ENCODE measurements around the gene ATXN1.
"Not testable (repeated sequence)": the region's sequence is repeated elsewhere in the genome, so short reads cannot be mapped to it uniquely, and the experiment has no call there.

ATXN1 gene

GRCh38 chr6:16621002-16621401, 140.3 kb downstream of the ATXN1 start:
- ATAC-seq, result no peak
- no peaks in the 10 kb centered on the region for H3K27me3 Mint-ChIP-seq
- peaks cover 27% of the 10 kb centered on the region for H3K4me1 Mint-ChIP-seq
- H3K9me3 Mint-ChIP-seq, result peaks cover 5 to 7% of the 10 kb centered on the region in 2 donors
- no peak overlapping the region for H3K4me3 Mint-ChIP-seq
- H3K27ac Mint-ChIP-seq, result no peak overlapping the region
- no peak for DNase-seq

- no peak for ATAC-seq
- peaks cover 5 to 7% of the 10 kb centered on the region in 2 donors for H3K9me3 Mint-ChIP-seq
- H3K27ac Mint-ChIP-seq, result no peak overlapping the region
- H3K27me3 Mint-ChIP-seq, result no peaks in the 10 kb centered on the region
- no peak overlapping the region for H3K4me3 Mint-ChIP-seq
- H3K4me1 Mint-ChIP-seq, result peaks cover 27% of the 10 kb centered on the region
- DNase-seq, result no peak
These were observed 141.5 kb downstream of the ATXN1 start for GRCh38 chr6:16619777-16620176.

GRCh38 chr6:16618962-16619361, 142.3 kb downstream of the ATXN1 start:
- Mint-ChIP-seq H3K4me1 (peaks cover 31% of the 10 kb centered on the region), H3K4me3 (no peak overlapping the region), H3K9me3 (peaks cover 5 to 6% of the 10 kb centered on the region in 2 donors), H3K27ac (no peak overlapping the region), H3K27me3 (no peaks in the 10 kb centered on the region)
- no peak for DNase-seq
- no peak for ATAC-seq

GRCh38 chr6:16615215-16615614, 146.0 kb downstream of the ATXN1 start:
- H3K27me3 Mint-ChIP-seq, H3K4me1 Mint-ChIP-seq, DNase-seq, H3K27ac Mint-ChIP-seq, H3K9me3 Mint-ChIP-seq, H3K4me3 Mint-ChIP-seq, ATAC-seq: not testable (repeated sequence)

- ATAC-seq, result peak; percentile 40
- H3K27ac Mint-ChIP-seq, H3K4me1 Mint-ChIP-seq, H3K4me3 Mint-ChIP-seq, H3K9me3 Mint-ChIP-seq, H3K27me3 Mint-ChIP-seq, DNase-seq: not testable (repeated sequence)
These were observed 147.1 kb downstream of the ATXN1 start for GRCh38 chr6:16614143-16614542.

- not testable (repeated sequence) for H3K27me3 Mint-ChIP-seq, H3K27ac Mint-ChIP-seq, H3K4me1 Mint-ChIP-seq, H3K9me3 Mint-ChIP-seq, H3K4me3 Mint-ChIP-seq, ATAC-seq, DNase-seq
These were observed 147.8 kb downstream of the ATXN1 start for GRCh38 chr6:16613504-16613903.

GRCh38 chr6:16608444-16608843, 152.8 kb downstream of the ATXN1 start:
- H3K4me1 Mint-ChIP-seq, result peaks cover 14% of the 10 kb centered on the region
- H3K27me3 Mint-ChIP-seq, result no peaks in the 10 kb centered on the region
- no peaks in the 10 kb centered on the region for H3K9me3 Mint-ChIP-seq
- ATAC-seq (no peak), DNase-seq (no peak)
- no peak overlapping the region for H3K27ac Mint-ChIP-seq
- H3K4me3 Mint-ChIP-seq, result no peak overlapping the region

- Mint-ChIP-seq H3K27ac (peak overlapping the region in 1 of 2 donors; percentile 2), H3K4me3 (peak overlapping the region; percentile 34 to 46), H3K4me1 (peaks cover 50% of the 10 kb centered on the region), H3K27me3 (no peaks in the 10 kb centered on the region), H3K9me3 (no peaks in the 10 kb centered on the region)
- ATAC-seq (peak; percentile 100), DNase-seq (peak; percentile 38 to 75)
These were observed 159.2 kb downstream of the ATXN1 start for GRCh38 chr6:16602035-16602434.

- ATAC-seq (no peak), DNase-seq (no peak)
- H3K27ac Mint-ChIP-seq, result no peak overlapping the region
- peaks cover 57% of the 10 kb centered on the region for H3K4me1 Mint-ChIP-seq
- H3K9me3 Mint-ChIP-seq, result no peaks in the 10 kb centered on the region
- H3K27me3 Mint-ChIP-seq, result no peaks in the 10 kb centered on the region
- H3K4me3 Mint-ChIP-seq, result no peak overlapping the region
These were observed 160.6 kb downstream of the ATXN1 start for GRCh38 chr6:16600701-16601100.

GRCh38 chr6:16600026-16600425, 161.2 kb downstream of the ATXN1 start:
- no peaks in the 10 kb centered on the region for H3K27me3 Mint-ChIP-seq
- ATAC-seq (no peak), DNase-seq (no peak)
- no peak overlapping the region for H3K4me3 Mint-ChIP-seq
- H3K27ac Mint-ChIP-seq, result no peak overlapping the region
- H3K4me1 Mint-ChIP-seq, result peaks cover 57% of the 10 kb centered on the region
- H3K9me3 Mint-ChIP-seq, result no peaks in the 10 kb centered on the region

GRCh38 chr6:16596616-16597331, 164.5 kb downstream of the ATXN1 start:
- no peak for ATAC-seq
- DNase-seq, result no peak
- H3K4me3 Mint-ChIP-seq, result no peak overlapping the region
- peaks cover 44% of the 10 kb centered on the region for H3K4me1 Mint-ChIP-seq
- H3K9me3 Mint-ChIP-seq, result no peaks in the 10 kb centered on the region
- peak overlapping the region in 1 of 2 donors; percentile 13 for H3K27ac Mint-ChIP-seq
- no peaks in the 10 kb centered on the region for H3K27me3 Mint-ChIP-seq

GRCh38 chr6:16595514-16596120, 165.6 kb downstream of the ATXN1 start:
- H3K27me3 Mint-ChIP-seq, result no peaks in the 10 kb centered on the region
- peaks cover 38% of the 10 kb centered on the region for H3K4me1 Mint-ChIP-seq
- no peak overlapping the region for H3K4me3 Mint-ChIP-seq
- no peak overlapping the region for H3K27ac Mint-ChIP-seq
- H3K9me3 Mint-ChIP-seq, result no peaks in the 10 kb centered on the region
- ATAC-seq (no peak), DNase-seq (no peak)

- ATAC-seq, result no peak
- H3K9me3 Mint-ChIP-seq, result no peaks in the 10 kb centered on the region
- H3K4me3 Mint-ChIP-seq, result no peak overlapping the region
- no peak for DNase-seq
- peaks cover 31% of the 10 kb centered on the region for H3K4me1 Mint-ChIP-seq
- no peaks in the 10 kb centered on the region for H3K27me3 Mint-ChIP-seq
- no peak overlapping the region for H3K27ac Mint-ChIP-seq
These were observed 166.4 kb downstream of the ATXN1 start for GRCh38 chr6:16594849-16595248.

GRCh38 chr6:16592223-16592911, 168.9 kb downstream of the ATXN1 start:
- Mint-ChIP-seq H3K9me3 (no peaks in the 10 kb centered on the region), H3K27ac (peak overlapping the region; percentile 37 to 92), H3K4me1 (peaks cover 34% of the 10 kb centered on the region), H3K27me3 (no peaks in the 10 kb centered on the region), H3K4me3 (peak overlapping the region; percentile 46 to 62)
- DNase-seq (peak; percentile 9 to 24), ATAC-seq (peak; percentile 31)

- ATAC-seq (peak; percentile 92), DNase-seq (peak in 1 of 2 donors; percentile 39)
- Mint-ChIP-seq H3K4me3 (peak overlapping the region; percentile 46 to 62), H3K27ac (peak overlapping the region; percentile 37 to 92), H3K4me1 (peaks cover 30% of the 10 kb centered on the region), H3K27me3 (no peaks in the 10 kb centered on the region), H3K9me3 (no peaks in the 10 kb centered on the region)
These were observed 169.7 kb downstream of the ATXN1 start for GRCh38 chr6:16591396-16592222.

Data from stimulated activated naive CD8-positive, alpha-beta T cell treated with anti-CD3 and anti-CD28 coated beads, Interleukin-15, amount 100 ng/mL, for 72 hours (primary cell).